BJ (cell line): ENCODE results near the gene DYRK1A. TPM values are rescaled to one million over a fixed set of nuclear protein-coding genes. Genes with fewer than 3 reads are reported as not detected.

Experiments used
- CTCF ChIA-PET: fragments of 350-600 bp; formaldehyde crosslinking; extraction: SDS; loops from one replicate; lab custom pipeline; 2021; ENCODE audit warnings: antibody characterized with exemption, inconsistent platforms; lab: Yijun Ruan, JAX
- POLR2A ChIA-PET: fragments of 300-600 bp; sonication (Branson Sonifier 250); formaldehyde crosslinking; extraction: SDS; loops from one replicate; lab custom pipeline; 2021; ENCODE audit warnings: antibody characterized with exemption; lab: Charles Lee
- DNase-seq: peaks from one replicate; pipeline ENCODE4 v3.0.0-alpha.2; 2011; ENCODE audit warnings: low read depth
- H3K27me3 ChIP-seq: 2 replicates; pipeline ENCODE4 v1.6.0; 2011; ENCODE audit warnings: low read length; ENCODE audit not compliant: control insufficient read depth, insufficient read depth
- H3K36me3 ChIP-seq: 2 replicates; pipeline ENCODE4 v1.5.1; 2011; ENCODE audit warnings: low read length; ENCODE audit not compliant: control insufficient read depth, insufficient read depth
- H3K4me3 ChIP-seq: 2 replicates; pipeline ENCODE4 v1.5.1; 2011; ENCODE audit warnings: low read depth, mild to moderate bottlenecking, control low read depth, low read length
- CTCF ChIP-seq: IDR thresholded peaks from 2 replicates; pipeline ENCODE4 v1.5.1; 2011; ENCODE audit warnings: low read depth, mild to moderate bottlenecking, control low read depth, inconsistent platforms, low read length, moderate library complexity; ENCODE audit not compliant: insufficient read depth
- polyA plus RNA-seq: library from polyadenylated mRNA; depleted of rRNA; stranded (reverse); fragments of >200 nt; gene quantifications from 2 replicates; pipeline ENCODE4 v1.2.3, GENCODE V29; 2011

DYRK1A gene
- polyA plus RNA-seq, 1 experiment, result 55.9 TPM

- no peak for DNase-seq
- TF ChIP-seq CTCF, result no peak
- H3K36me3 ChIP-seq, result no peaks in the 10 kb centered on the region
- ChIA-PET CTCF (interaction anchor here (0.6 to 2.0 kb wide), 5 partner anchors 14 to 211 kb away, joined by 3 to 4 read pairs (median 3); no protein-coding TSS in a partner anchor), POLR2A (interaction anchor here (0.6 to 0.8 kb wide), 2 partner anchors 29 to 34 kb away, joined by 4 to 7 read pairs; no protein-coding TSS in a partner anchor)
- no peak overlapping the region for H3K4me3 ChIP-seq
- H3K27me3 ChIP-seq, result no peaks in the 10 kb centered on the region
Observed at GRCh38 chr21:37408464-37409193, 42.1 kb downstream of the DYRK1A start.

DNA sequence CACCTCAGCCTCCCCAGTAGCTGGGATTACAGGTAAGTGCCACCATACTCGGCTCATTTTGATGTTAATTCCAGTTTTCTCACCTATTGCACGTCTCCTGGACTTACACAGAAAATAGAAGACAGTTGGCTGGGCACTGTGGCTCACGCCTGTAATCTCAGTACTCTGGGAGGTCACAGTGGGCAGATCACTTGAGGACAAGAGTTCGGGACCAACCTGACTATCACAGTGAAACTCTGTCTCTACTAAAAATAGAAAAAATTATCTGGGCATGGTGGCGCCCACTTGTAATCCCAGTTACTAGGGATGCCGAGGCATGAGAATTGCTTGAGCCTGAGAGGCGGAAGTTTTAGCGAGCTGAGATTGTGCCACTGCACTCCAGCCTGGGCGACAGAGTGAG, 44.1 kb downstream of the DYRK1A start:
- POLR2A ChIA-PET, result no interaction called here
- CTCF ChIA-PET, result no interaction called here
- Histone ChIP-seq H3K4me3 (no peak overlapping the region), H3K36me3 (no peaks in the 10 kb centered on the region), H3K27me3 (no peaks in the 10 kb centered on the region)
- no peak for TF ChIP-seq CTCF
- DNase-seq, result no peak

- no peaks in the 10 kb centered on the region for H3K36me3 ChIP-seq
- TF ChIP-seq CTCF, result no peak
- CTCF ChIA-PET, result interaction anchor here (1.3 kb wide), 2 partner anchors 43 to 45 kb away, joined by 3 read pairs; no protein-coding TSS in a partner anchor
- H3K4me3 ChIP-seq, result no peak overlapping the region
- POLR2A ChIA-PET, result interaction anchor here (0.6 to 1.2 kb wide), 3 partner anchors 38 to 918 kb away, joined by 3 read pairs; no protein-coding TSS in a partner anchor
- peak; percentile 71 for DNase-seq
- H3K27me3 ChIP-seq, result no peaks in the 10 kb centered on the region
Observed at GRCh38 chr21:37412603-37413360, 46.2 kb downstream of the DYRK1A start.

DNA sequence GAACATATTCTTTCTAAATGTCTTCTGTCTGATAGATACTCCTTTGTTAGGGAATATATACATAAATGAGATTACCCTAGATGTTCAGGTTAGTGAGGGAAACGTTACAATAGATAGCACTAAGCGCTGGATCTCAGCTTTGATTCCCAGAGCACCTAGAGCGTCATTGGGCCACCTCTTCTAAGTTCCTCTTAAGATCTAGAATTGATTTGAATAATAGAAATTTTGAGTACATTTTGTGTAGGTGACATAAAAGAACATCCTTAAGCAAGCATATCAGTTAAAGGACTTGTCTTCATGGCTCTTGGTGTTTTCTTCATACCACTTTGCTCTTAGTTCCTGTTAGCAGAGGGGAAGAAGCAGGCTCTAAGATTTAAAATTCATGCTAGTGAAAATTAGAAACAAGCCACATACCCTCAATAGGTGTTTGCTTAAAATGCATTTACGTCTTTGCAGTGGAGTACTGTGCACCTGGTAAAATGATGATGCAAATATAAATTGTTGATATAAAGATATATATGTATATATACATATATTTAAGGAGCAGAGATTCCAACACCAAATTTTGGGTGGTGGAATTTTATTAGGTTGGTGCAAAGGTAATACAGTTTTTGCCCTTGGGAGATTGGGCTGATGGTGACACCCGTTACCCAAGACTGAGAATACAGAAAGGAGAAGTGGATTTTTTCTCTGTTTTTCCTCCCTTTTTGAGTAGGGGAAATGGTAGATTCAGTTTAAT, 47.1 kb downstream of the DYRK1A start:
- ChIA-PET POLR2A (interaction anchor here (1.2 kb wide), 1 partner anchor 39 kb away, joined by 3 read pairs; no protein-coding TSS in a partner anchor), CTCF (interaction anchor here (0.6 to 1.3 kb wide), 2 partner anchors 46 to 70 kb away, joined by 3 read pairs; no protein-coding TSS in a partner anchor)
- H3K36me3 ChIP-seq, result no peaks in the 10 kb centered on the region
- no peaks in the 10 kb centered on the region for H3K27me3 ChIP-seq
- no peak overlapping the region for H3K4me3 ChIP-seq
- no peak for DNase-seq
- no peak for TF ChIP-seq CTCF
